ENCODE measurements around the gene ATP5PF.
"Not testable (repeated sequence)": the region's sequence is repeated elsewhere in the genome, so short reads cannot be mapped to it uniquely, and the experiment has no call there.

Gene ATP5PF

DNA sequence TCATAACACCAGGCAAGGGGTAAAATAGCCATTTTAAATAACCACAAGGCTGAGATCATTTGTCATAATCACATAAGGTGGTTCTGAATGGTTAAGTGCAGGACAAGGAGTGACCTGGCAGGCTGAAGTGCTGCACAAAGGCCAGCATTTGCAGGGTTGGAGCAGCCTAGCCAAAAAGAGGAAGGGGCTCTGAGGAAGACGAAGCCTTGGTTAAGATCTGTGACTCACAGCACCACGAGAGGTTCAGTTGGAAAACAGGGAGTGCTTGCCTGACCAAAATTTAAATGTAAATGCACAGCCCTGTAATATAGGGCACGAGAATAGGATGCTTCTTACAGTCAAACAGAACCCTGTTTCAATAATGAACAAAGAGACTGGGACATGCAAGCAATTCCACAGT lies 12.1 kb downstream of the ATP5PF start:
- H3K36me3 ChIP-seq (ENCODE audit: control insufficient read depth, insufficient read depth, low read length) = peaks cover 57% of the 10 kb centered on the region

DNA sequence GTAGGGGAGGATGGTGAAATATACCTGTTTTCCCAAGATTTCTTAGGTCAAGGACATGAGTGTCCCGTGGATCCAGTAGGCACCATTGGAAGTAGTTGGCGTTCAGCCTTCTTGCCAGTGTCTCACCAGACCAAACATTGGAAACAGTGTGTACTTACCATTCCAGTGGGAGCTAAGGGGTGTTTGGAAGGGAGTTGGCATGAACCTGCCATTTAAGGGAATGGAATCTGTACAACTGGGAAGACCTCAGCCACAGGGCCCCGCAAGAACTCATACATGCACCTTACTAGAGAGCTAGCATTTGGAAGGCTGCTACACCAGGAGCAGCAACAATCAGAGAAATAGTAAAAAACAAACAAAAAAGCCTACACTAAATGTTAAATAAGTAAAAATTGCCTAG lies 12.7 kb downstream of the ATP5PF start:
- Histone ChIP-seq H3K4me1 (ENCODE audit: control insufficient read depth, insufficient read depth, low read length) (peaks cover 8% of the 10 kb centered on the region), H3K27ac (ENCODE audit: low read depth, low read length) (no peak overlapping the region), H3K36me3 (ENCODE audit: control insufficient read depth, insufficient read depth, low read length) (peaks cover 51% of the 10 kb centered on the region), H3K4me3 (ENCODE audit: low read depth, low read length) (no peak overlapping the region), H3K9ac (ENCODE audit: low read length) (no peak overlapping the region), H3K9me3 (ENCODE audit: control insufficient read depth, insufficient read depth, low read depth, low read length) (no peaks in the 10 kb centered on the region), H3K27me3 (ENCODE audit: control insufficient read depth, insufficient read depth, low read length) (no peaks in the 10 kb centered on the region)

More for the DNA sequence above, 12.1 kb downstream of the ATP5PF start:
- Histone ChIP-seq H3K9ac (ENCODE audit: low read length) (no peak overlapping the region), H3K27me3 (ENCODE audit: control insufficient read depth, insufficient read depth, low read length) (no peaks in the 10 kb centered on the region), H3K4me3 (ENCODE audit: low read depth, low read length) (no peak overlapping the region), H3K4me1 (ENCODE audit: control insufficient read depth, insufficient read depth, low read length) (peaks cover 3% of the 10 kb centered on the region), H3K27ac (ENCODE audit: low read depth, low read length) (no peak overlapping the region), H3K9me3 (ENCODE audit: control insufficient read depth, insufficient read depth, low read depth, low read length) (no peaks in the 10 kb centered on the region)

DNA sequence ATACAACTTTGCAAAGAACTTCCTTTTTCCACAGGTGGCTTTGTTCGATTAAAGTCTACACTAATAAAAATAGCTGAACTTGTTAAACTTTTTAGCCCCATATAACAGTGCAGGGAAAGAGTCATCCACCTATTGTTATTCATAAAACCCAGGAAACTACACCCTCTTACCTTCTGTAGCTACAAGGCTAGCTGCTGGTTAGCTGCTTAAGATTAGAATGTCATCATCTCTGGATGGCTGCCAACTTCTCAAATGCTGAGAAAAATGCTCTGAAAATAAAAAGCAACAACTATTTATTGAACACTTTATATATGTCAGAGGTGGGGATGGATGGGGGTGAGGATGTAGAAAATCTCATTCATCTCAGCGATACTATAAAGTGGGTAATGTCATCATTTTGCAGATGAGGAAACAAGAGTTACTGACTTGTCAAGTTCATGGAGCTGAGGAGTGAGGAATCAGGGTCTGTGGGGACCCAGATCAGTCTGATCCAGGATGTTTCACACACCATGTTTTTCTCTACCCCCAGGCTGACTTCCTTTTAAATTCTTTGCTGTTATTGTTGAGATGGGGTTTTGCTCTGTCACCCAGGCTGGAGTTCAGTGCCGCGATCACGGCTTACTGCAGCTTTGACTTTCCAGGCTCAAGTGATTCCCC lies 17.1 kb downstream of the ATP5PF start:
- H3K36me3 ChIP-seq (ENCODE audit: control insufficient read depth, insufficient read depth, low read length) = peaks cover 8% of the 10 kb centered on the region
- H3K9me3 ChIP-seq (ENCODE audit: control insufficient read depth, insufficient read depth, low read depth, low read length) = no peaks in the 10 kb centered on the region
- H3K27ac ChIP-seq (ENCODE audit: low read depth, low read length) = peak overlapping the region; percentile 28; the same call in 1 of the 2 replicates
- H3K9ac ChIP-seq (ENCODE audit: low read length) = no peak overlapping the region
- peaks cover 8% of the 10 kb centered on the region for H3K4me1 ChIP-seq (ENCODE audit: control insufficient read depth, insufficient read depth, low read length)
- no peaks in the 10 kb centered on the region for H3K27me3 ChIP-seq (ENCODE audit: control insufficient read depth, insufficient read depth, low read length)
- H3K4me3 ChIP-seq (ENCODE audit: low read depth, low read length) = no peak overlapping the region

DNA sequence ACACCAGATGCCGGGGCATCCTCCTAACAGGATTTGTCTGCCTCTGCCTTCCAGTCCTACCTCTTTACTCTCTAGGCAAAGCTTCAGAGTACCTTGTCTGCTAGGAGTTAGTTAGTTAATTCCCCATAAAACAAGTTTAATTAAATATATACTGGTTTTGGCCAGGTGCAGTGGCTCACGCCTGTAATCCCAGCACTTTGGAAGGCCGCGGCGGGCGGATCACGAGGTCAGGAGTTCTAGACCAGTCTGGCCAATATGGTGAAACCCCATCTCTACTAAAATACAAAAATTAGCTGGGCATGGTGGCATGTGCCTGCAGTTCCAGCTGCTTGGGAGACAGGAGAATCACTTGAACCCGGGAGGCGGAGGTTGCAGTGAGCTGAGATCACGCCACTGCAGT lies 20.6 kb downstream of the ATP5PF start:
- not testable (repeated sequence) for H3K4me3 ChIP-seq (ENCODE audit: low read depth, low read length); H3K4me1 ChIP-seq (ENCODE audit: control insufficient read depth, insufficient read depth, low read length); H3K9me3 ChIP-seq (ENCODE audit: control insufficient read depth, insufficient read depth, low read depth, low read length); H3K9ac ChIP-seq (ENCODE audit: low read length); H3K27ac ChIP-seq (ENCODE audit: low read depth, low read length); H3K36me3 ChIP-seq (ENCODE audit: control insufficient read depth, insufficient read depth, low read length); H3K27me3 ChIP-seq (ENCODE audit: control insufficient read depth, insufficient read depth, low read length)

DNA sequence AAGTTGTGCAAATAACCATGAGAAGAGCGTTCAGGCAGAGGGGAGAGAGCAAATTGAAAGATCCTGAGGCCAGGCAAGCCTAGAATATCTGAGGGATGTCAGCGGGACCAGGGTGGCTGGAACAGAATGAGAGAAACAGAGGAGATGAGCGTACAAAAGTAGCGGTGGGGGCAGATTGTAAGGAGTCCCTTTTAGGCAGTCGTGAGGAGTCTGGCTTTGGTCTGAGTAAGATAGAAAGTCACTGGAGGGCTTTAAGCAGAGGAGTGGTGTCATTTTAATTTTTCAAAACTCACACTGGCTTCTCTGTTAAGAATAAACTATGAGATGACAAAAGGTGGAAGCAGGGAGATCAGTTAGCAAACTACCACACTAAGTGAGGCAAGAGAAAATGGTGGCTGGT lies 24.2 kb downstream of the ATP5PF start:
- no peaks in the 10 kb centered on the region for H3K36me3 ChIP-seq (ENCODE audit: control insufficient read depth, insufficient read depth, low read length)
- H3K4me3 ChIP-seq (ENCODE audit: low read depth, low read length) = no peak overlapping the region

DNA sequence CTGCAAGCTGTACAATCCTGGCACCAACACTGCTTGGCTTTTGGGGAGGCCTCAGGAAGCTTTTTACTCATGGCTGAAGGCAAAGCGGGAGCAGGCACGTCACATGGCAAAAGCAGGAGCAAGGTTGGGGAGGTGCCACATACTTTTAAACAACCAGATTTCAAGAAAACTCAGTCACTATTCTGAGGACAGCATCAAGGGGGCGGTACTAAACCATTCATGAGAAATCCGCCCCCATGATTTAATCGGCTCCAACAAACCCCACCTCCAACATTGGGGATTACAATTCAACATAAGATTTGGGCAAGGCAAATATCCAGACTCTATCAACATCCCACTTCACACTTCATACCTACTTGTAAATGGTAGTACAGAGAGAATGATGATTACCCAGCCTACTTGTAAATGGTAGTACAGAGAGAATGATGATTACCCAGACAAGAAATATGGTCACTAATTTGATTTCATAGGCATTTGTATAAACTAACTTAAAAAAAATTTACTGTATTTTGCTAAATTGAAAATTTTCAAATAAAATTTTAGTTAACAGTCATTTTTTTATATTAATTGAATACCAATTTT lies 24.9 kb downstream of the ATP5PF start:
- Histone ChIP-seq H3K4me3 (ENCODE audit: low read depth, low read length) (no peak overlapping the region), H3K9me3 (ENCODE audit: control insufficient read depth, insufficient read depth, low read depth, low read length) (no peaks in the 10 kb centered on the region), H3K4me1 (ENCODE audit: control insufficient read depth, insufficient read depth, low read length) (no peaks in the 10 kb centered on the region), H3K9ac (ENCODE audit: low read length) (no peak overlapping the region), H3K27ac (ENCODE audit: low read depth, low read length) (no peak overlapping the region), H3K36me3 (ENCODE audit: control insufficient read depth, insufficient read depth, low read length) (no peaks in the 10 kb centered on the region), H3K27me3 (ENCODE audit: control insufficient read depth, insufficient read depth, low read length) (no peaks in the 10 kb centered on the region)

More for the DNA sequence above, 24.2 kb downstream of the ATP5PF start:
- no peaks in the 10 kb centered on the region for H3K9me3 ChIP-seq (ENCODE audit: control insufficient read depth, insufficient read depth, low read depth, low read length)
- H3K27me3 ChIP-seq (ENCODE audit: control insufficient read depth, insufficient read depth, low read length) = no peaks in the 10 kb centered on the region
- no peak overlapping the region for H3K27ac ChIP-seq (ENCODE audit: low read depth, low read length)
- H3K4me1 ChIP-seq (ENCODE audit: control insufficient read depth, insufficient read depth, low read length) = no peaks in the 10 kb centered on the region
- H3K9ac ChIP-seq (ENCODE audit: low read length) = no peak overlapping the region

DNA sequence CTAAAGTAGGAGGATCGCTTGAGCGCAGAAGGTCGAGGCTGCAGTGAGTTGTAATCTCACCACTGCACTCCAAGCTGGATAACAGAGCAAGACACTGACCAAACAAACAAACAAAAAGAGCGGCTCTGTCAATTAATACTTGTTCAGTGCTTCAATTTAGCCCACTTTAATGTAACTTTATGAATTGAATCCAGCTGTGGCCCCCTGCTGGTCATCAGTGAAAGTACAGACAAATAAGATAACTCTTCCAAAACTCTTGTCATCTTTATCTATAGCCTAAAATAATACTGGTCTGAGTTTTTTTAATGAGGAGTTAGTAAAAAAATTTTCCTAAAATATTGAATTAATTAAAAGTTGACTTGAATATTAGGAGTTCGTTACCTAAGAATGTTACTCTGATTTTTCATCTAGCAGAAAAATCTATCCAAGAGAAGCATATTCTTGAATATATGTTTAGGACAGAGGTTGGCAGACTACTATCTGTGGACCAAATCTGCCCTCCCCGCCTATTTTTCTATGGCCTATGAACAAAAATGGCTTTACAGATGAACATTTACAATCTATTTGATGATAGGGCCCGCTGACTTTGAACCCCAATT lies 26.1 kb downstream of the ATP5PF start:
- no peak overlapping the region for H3K9ac ChIP-seq (ENCODE audit: low read length)
- H3K36me3 ChIP-seq (ENCODE audit: control insufficient read depth, insufficient read depth, low read length) = no peaks in the 10 kb centered on the region
- H3K27me3 ChIP-seq (ENCODE audit: control insufficient read depth, insufficient read depth, low read length) = no peaks in the 10 kb centered on the region
- no peak overlapping the region for H3K27ac ChIP-seq (ENCODE audit: low read depth, low read length)
- H3K9me3 ChIP-seq (ENCODE audit: control insufficient read depth, insufficient read depth, low read depth, low read length) = no peaks in the 10 kb centered on the region
- no peaks in the 10 kb centered on the region for H3K4me1 ChIP-seq (ENCODE audit: control insufficient read depth, insufficient read depth, low read length)
- no peak overlapping the region for H3K4me3 ChIP-seq (ENCODE audit: low read depth, low read length)

DNA sequence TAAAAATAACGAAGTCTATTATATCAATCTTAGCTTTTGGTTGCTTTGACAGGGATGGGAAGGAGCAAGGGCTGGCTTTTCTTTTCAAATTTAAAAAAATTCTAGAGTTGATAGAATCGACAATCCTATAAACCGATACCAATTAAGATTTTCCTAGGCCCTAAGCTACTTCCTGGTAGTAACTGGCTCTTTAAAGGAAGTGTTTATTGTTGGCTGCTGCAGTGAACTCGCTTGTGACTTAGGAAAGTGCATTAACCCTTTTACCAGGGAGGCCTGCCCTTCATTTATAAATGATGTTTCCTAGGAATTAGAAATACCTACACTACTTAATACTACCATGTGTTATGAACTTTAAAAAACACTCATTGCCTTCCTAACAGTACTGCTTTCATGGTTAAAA lies 33.2 kb downstream of the ATP5PF start:
- H3K9ac ChIP-seq (ENCODE audit: low read length) = no peak overlapping the region
- peaks cover 3% of the 10 kb centered on the region; the same call in 1 of the 2 replicates for H3K9me3 ChIP-seq (ENCODE audit: control insufficient read depth, insufficient read depth, low read depth, low read length)
- H3K27ac ChIP-seq (ENCODE audit: low read depth, low read length) = no peak overlapping the region
- H3K4me3 ChIP-seq (ENCODE audit: low read depth, low read length) = no peak overlapping the region
- H3K4me1 ChIP-seq (ENCODE audit: control insufficient read depth, insufficient read depth, low read length) = no peaks in the 10 kb centered on the region
- H3K27me3 ChIP-seq (ENCODE audit: control insufficient read depth, insufficient read depth, low read length) = no peaks in the 10 kb centered on the region
- no peaks in the 10 kb centered on the region for H3K36me3 ChIP-seq (ENCODE audit: control insufficient read depth, insufficient read depth, low read length)

DNA sequence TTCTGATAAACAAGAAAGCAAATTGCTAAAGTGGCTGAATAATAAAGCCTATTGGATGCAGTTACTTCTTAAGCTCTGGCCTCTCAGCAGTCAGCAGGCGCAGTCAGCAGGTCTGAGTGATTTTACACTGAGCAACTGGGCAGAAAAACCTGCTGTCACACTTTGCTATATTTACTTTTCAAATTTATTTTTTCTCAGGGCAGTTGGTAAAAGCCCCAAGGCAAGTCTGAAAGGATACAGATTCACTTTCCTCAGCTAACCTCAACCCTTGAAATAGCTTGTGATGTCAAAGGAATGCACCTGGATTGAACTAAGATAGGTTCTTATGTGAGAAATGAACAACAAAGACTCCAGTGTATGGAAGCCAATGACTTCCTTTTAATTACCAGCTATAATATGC lies 34.0 kb downstream of the ATP5PF start:
- Histone ChIP-seq H3K9ac (ENCODE audit: low read length) (no peak overlapping the region), H3K27ac (ENCODE audit: low read depth, low read length) (no peak overlapping the region), H3K4me1 (ENCODE audit: control insufficient read depth, insufficient read depth, low read length) (no peaks in the 10 kb centered on the region)

DNA sequence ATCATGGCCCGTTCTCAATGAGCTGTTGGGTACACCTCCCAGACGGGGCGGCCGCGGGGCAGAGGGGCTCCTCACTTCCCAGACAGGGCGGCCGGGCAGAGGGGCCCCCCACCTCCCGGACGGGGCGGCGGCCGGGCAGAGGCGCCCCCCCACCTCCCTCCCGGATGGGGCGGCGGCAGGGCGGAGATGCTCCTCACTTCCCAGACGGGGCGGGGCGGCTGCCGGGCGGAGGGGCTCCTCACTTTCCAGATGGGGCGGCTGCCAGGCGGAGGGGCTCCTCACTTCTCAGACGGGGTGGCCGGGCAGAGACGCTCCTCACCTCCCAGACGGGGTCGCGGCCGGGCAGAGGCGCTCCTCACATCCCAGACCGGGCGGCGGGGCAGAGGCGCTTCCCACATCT lies 39.2 kb downstream of the ATP5PF start:
- H3K27me3 ChIP-seq (ENCODE audit: control insufficient read depth, insufficient read depth, low read length); H3K4me3 ChIP-seq (ENCODE audit: low read depth, low read length); H3K36me3 ChIP-seq (ENCODE audit: control insufficient read depth, insufficient read depth, low read length); H3K9me3 ChIP-seq (ENCODE audit: control insufficient read depth, insufficient read depth, low read depth, low read length); H3K4me1 ChIP-seq (ENCODE audit: control insufficient read depth, insufficient read depth, low read length); H3K9ac ChIP-seq (ENCODE audit: low read length); H3K27ac ChIP-seq (ENCODE audit: low read depth, low read length): not testable (repeated sequence)

More for the DNA sequence above, 34.0 kb downstream of the ATP5PF start:
- H3K36me3 ChIP-seq (ENCODE audit: control insufficient read depth, insufficient read depth, low read length) = no peaks in the 10 kb centered on the region
- no peak overlapping the region for H3K4me3 ChIP-seq (ENCODE audit: low read depth, low read length)
- peaks cover 8% of the 10 kb centered on the region; the same call in 1 of the 2 replicates for H3K9me3 ChIP-seq (ENCODE audit: control insufficient read depth, insufficient read depth, low read depth, low read length)
- H3K27me3 ChIP-seq (ENCODE audit: control insufficient read depth, insufficient read depth, low read length) = no peaks in the 10 kb centered on the region

DNA sequence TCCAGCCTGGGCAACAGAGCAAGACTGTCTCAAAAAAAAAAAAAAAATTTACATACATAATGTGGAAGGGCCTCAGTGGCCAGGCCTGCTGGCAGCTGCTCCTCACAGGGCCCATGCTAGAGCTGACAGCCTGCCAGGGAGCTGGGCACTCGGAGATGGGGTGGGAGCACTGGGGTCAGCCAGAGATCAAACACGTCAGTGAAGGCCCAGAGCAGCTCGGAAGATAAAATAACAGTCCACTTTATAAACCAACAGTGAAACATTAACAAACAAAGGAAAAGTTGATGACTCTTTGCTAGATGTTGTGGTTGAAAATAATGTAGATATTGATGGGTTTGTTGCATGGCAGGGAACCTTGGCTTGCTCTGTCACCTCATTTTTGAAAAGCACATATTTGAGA lies 42.7 kb downstream of the ATP5PF start:
- H3K4me3 ChIP-seq (ENCODE audit: low read depth, low read length) = no peak overlapping the region
- no peaks in the 10 kb centered on the region for H3K4me1 ChIP-seq (ENCODE audit: control insufficient read depth, insufficient read depth, low read length)
- H3K36me3 ChIP-seq (ENCODE audit: control insufficient read depth, insufficient read depth, low read length) = no peaks in the 10 kb centered on the region
- H3K27me3 ChIP-seq (ENCODE audit: control insufficient read depth, insufficient read depth, low read length) = no peaks in the 10 kb centered on the region
- peaks cover 8% of the 10 kb centered on the region; the same call in 1 of the 2 replicates for H3K9me3 ChIP-seq (ENCODE audit: control insufficient read depth, insufficient read depth, low read depth, low read length)
- H3K27ac ChIP-seq (ENCODE audit: low read depth, low read length) = no peak overlapping the region
- H3K9ac ChIP-seq (ENCODE audit: low read length) = no peak overlapping the region

Measured in HUES6 (cell line).